Neural cell (in vitro differentiated cells): Measurements from ENCODE around the gene GLS.

Experiments used
- CTCF ChIP-seq: fragments of 450-650 bp; IDR thresholded peaks from 2 replicates; pipeline ENCODE4 v1.5.1; 2014; ENCODE audit warnings: antibody characterized with exemption, mild to moderate bottlenecking, moderate library complexity; ENCODE audit not compliant: poor library complexity, severe bottlenecking
- RAD21 ChIP-seq: fragments of 450-650 bp; conservative IDR thresholded peaks from 2 replicates; pipeline ENCODE4 v1.6.1; 2014; ENCODE audit warnings: antibody characterized with exemption, mild to moderate bottlenecking, moderate library complexity

GRCh38 chr2:190965580-190966222 lies 85.1 kb downstream of the GLS start:
- TF ChIP-seq CTCF (no peak), RAD21 (no peak)
